HCT116 (cell line): ENCODE data around the gene LRP1B. TPM values are rescaled to one million over a fixed set of nuclear protein-coding genes. Genes with fewer than 3 reads are reported as not detected.

Source experiments
- ATAC-seq: fragments of 200-7000 bp; cut with Tn5 transposase; 2 replicates; pipeline ENCODE4 v1.9.1; 2020; ENCODE audit warnings: mild to moderate bottlenecking, moderate library complexity
- BruUV-seq: library from RNA; stranded (reverse); fragments of 400-500 nt; replicated peaks from 2 replicates; lab custom pipeline; 2021; lab: Mats Ljungman, UMichigan
- CTCF ChIA-PET: fragments of 300-600 bp; sonication (Branson Sonifier 250); formaldehyde crosslinking; loops from one replicate; lab custom pipeline; 2021; ENCODE audit warnings: antibody characterized with exemption; lab: Charles Lee
- POLR2A ChIA-PET: fragments of 300-600, 350-600 bp; sonication (Branson Sonifier 250); formaldehyde crosslinking; loops from one replicate; lab custom pipeline; 2021; ENCODE audit warnings: antibody characterized with exemption; lab: Charles Lee
- RAD21 ChIA-PET, 2 experiments: fragments of 300-600 bp; sonication (Branson Sonifier 250); formaldehyde crosslinking; loops; one replicate each; lab custom pipeline; 2023; ENCODE audit warnings: low total read pairs in 2 of 2; ENCODE audit not compliant: uncharacterized antibody in 2 of 2, unreplicated experiment in 2 of 2, low non-redundant PET in 1 of 2; lab: Charles Lee
- DNase-seq: peaks from one replicate; pipeline ENCODE4 v3.0.0-alpha.2; 2010; ENCODE audit warnings: low read depth, low spot score
- H2AFZ ChIP-seq: fragments of 200-600 bp; shearing (Covaris generic), sonication (generic); 2 replicates; pipeline ENCODE4 v1.6.1; 2017; ENCODE audit warnings: low read depth, mixed run types, mixed read lengths, antibody characterized with exemption, low read length; ENCODE audit not compliant: poor library complexity, severe bottlenecking
- H3K27ac ChIP-seq: 2 replicates; pipeline ENCODE4 v1.5.1; 2012; ENCODE audit warnings: low read depth, low read length
- H3K27me3 ChIP-seq: fragments of 200-600 bp; sonication (generic); 2 replicates; pipeline ENCODE4 v1.6.1; 2016; ENCODE audit warnings: mixed run types, low read length, mixed read lengths; ENCODE audit not compliant: insufficient read depth
- H3K36me3 ChIP-seq, 2 experiments: fragments of 200-500 bp in 1 of 2; fragments of 200-600 bp in 1 of 2; sonication (Bioruptor generic) in 1 of 2; sonication (generic) in 1 of 2; 2 replicates each; pipeline versions ENCODE4 v1.5.1 to v1.6.1; 2014 to 2016; ENCODE audit warnings: low read length in 2 of 2, inconsistent platforms in 1 of 2, mixed read lengths in 1 of 2, mixed run types in 1 of 2; ENCODE audit not compliant: insufficient read depth in 2 of 2, control insufficient read depth in 1 of 2
- H3K4me1 ChIP-seq, 2 experiments: fragments of 200-600 bp in 1 of 2; sonication (generic) in 1 of 2; 2 replicates each; pipeline versions ENCODE4 v1.5.1 to v1.6.1; 2012 to 2017; ENCODE audit warnings: low read length in 2 of 2, inconsistent platforms in 1 of 2, mild to moderate bottlenecking in 1 of 2, mixed read lengths in 1 of 2, mixed run types in 1 of 2, moderate library complexity in 1 of 2; ENCODE audit not compliant: insufficient read depth in 2 of 2, control insufficient read depth in 1 of 2
- H3K4me2 ChIP-seq: fragments of 200-600 bp; sonication (generic); 2 replicates; pipeline ENCODE4 v1.6.1; 2017; ENCODE audit warnings: mixed run types, low read length, mixed read lengths
- H3K4me3 ChIP-seq, 2 experiments: fragments of 200-600 bp in 1 of 2; sonication (generic) in 1 of 2; replicated peaks in 1 of 2; 2 replicates each; pipeline ENCODE4 v1.5.1; 2011 to 2016; ENCODE audit warnings: low read length in 2 of 2, control low read depth in 1 of 2, low read depth in 1 of 2, mild to moderate bottlenecking in 1 of 2, mixed read lengths in 1 of 2, mixed run types in 1 of 2
- H3K79me2 ChIP-seq: fragments of 200-600 bp; sonication (generic); 2 replicates; pipeline ENCODE4 v1.6.1; 2017; ENCODE audit warnings: mild to moderate bottlenecking, mixed run types, low read length, moderate library complexity, mixed read lengths; ENCODE audit not compliant: insufficient read depth
- H3K9ac ChIP-seq: fragments of 200-600 bp; sonication (generic); 2 replicates; pipeline ENCODE4 v1.6.1; 2016; ENCODE audit warnings: low read length, mixed read lengths
- H3K9me2 ChIP-seq: fragments of 200-600 bp; sonication (generic), shearing (Covaris generic); 2 replicates; pipeline ENCODE4 v1.6.1; 2017; ENCODE audit warnings: mixed run types, mild to moderate bottlenecking, moderate library complexity; ENCODE audit not compliant: insufficient read depth
- H3K9me3 ChIP-seq, 2 experiments: fragments of 200-500 bp in 1 of 2; fragments of 200-600 bp in 1 of 2; sonication (Bioruptor generic) in 1 of 2; sonication (generic) in 1 of 2; 2 replicates each; pipeline ENCODE4 v1.6.1; 2014 to 2017; ENCODE audit warnings: low read length in 2 of 2, mixed read lengths in 2 of 2, inconsistent platforms in 1 of 2, low read depth in 1 of 2, mild to moderate bottlenecking in 1 of 2, mixed run types in 1 of 2, moderate library complexity in 1 of 2; ENCODE audit not compliant: control insufficient read depth in 1 of 2, insufficient read depth in 1 of 2
- H4K20me1 ChIP-seq: fragments of 200-600 bp; sonication (generic), shearing (Covaris generic); 2 replicates; pipeline ENCODE4 v1.6.1; 2017; ENCODE audit warnings: mixed run types, mild to moderate bottlenecking, moderate library complexity; ENCODE audit not compliant: insufficient read depth
- ATF3 ChIP-seq: IDR thresholded peaks from 2 replicates; pipeline ENCODE4 v1.6.1; 2012
- CBX3 ChIP-seq: IDR thresholded peaks from 2 replicates; pipeline ENCODE4 v1.6.1; 2012; ENCODE audit warnings: low read depth
- CEBPB ChIP-seq: IDR thresholded peaks from 2 replicates; pipeline ENCODE4 v1.6.1; 2012; ENCODE audit warnings: low read depth
- CTCF ChIP-seq, 3 experiments: fragments of 200-600 bp in 1 of 3; sonication (generic) in 1 of 3; IDR thresholded peaks in 2 of 3; conservative IDR thresholded peaks in 1 of 3; 2 replicates each; pipeline ENCODE4 v1.5.1; 2012 to 2017; ENCODE audit warnings: low read depth in 2 of 3, low read length in 2 of 3, antibody characterized with exemption in 1 of 3, borderline replicate concordance in 1 of 3, control low read depth in 1 of 3, mild to moderate bottlenecking in 1 of 3, mixed read lengths in 1 of 3, mixed run types in 1 of 3, moderate library complexity in 1 of 3; ENCODE audit not compliant: insufficient read depth in 1 of 3
- ELF1 ChIP-seq: IDR thresholded peaks from 2 replicates; pipeline ENCODE4 v1.6.1; 2012; ENCODE audit warnings: low read depth, borderline replicate concordance
- MAX ChIP-seq: IDR thresholded peaks from 2 replicates; pipeline ENCODE4 v1.6.1; 2012
- RAD21 ChIP-seq: IDR thresholded peaks from 2 replicates; pipeline ENCODE4 v1.6.1; 2012; ENCODE audit warnings: low read depth, mild to moderate bottlenecking
- YY1 ChIP-seq: IDR thresholded peaks from 2 replicates; pipeline ENCODE4 v1.6.1; 2011; ENCODE audit warnings: low read length, low read depth, moderate library complexity, mild to moderate bottlenecking; ENCODE audit not compliant: insufficient replicate concordance; ENCODE audit errors: extremely low read depth
- ZFX ChIP-seq: fragments of 450-650 bp; IDR thresholded peaks from 2 replicates; pipeline ENCODE4 v1.6.1; 2017
- ZNF274 ChIP-seq: fragments of 200-500 bp; sonication (Bioruptor generic); IDR thresholded peaks from 2 replicates; pipeline ENCODE4 v1.6.1; 2014; ENCODE audit warnings: mild to moderate bottlenecking, low read depth, low read length, inconsistent platforms
- intact Hi-C: fragments of 100-400 bp; cut with micrococcal nuclease; formaldehyde crosslinking; loops from 2 replicates; pipeline ENCODE4 v1.10.0; 2022
- total RNA-seq: library from RNA; stranded (reverse); gene quantifications from one replicate; pipeline ENCODE4 v1.2.1, GENCODE V29; 2021; ENCODE audit not compliant: unreplicated experiment

The LRP1B gene
- total RNA-seq, 1 experiment from 2014 or later: 0.34 TPM

- no peaks in the 10 kb centered on the region for H3K4me1 ChIP-seq
- ChIA-PET POLR2A (no interaction called here), RAD21 (no interaction called here), CTCF (no interaction called here)
- no peak overlapping the region for H3K9ac ChIP-seq
- no peaks in the 10 kb centered on the region for H3K36me3 ChIP-seq
- intact Hi-C loops: no loop called here
- no peaks in the 10 kb centered on the region for H3K9me3 ChIP-seq
- DNase-seq (no peak), ATAC-seq (no peak)
- H3K27me3 ChIP-seq: no peaks in the 10 kb centered on the region
- H3K27ac ChIP-seq: no peak overlapping the region
- no TSS peak for BruUV-seq
- H4K20me1 ChIP-seq: no peaks in the 10 kb centered on the region
- H2AFZ ChIP-seq: no peak overlapping the region
- H3K9me2 ChIP-seq: no peaks in the 10 kb centered on the region
- no peak overlapping the region for H3K4me3 ChIP-seq
- TF ChIP-seq ZNF274: no peak
- no peak for TF ChIP-seq MAX
- TF ChIP-seq RAD21: no peak
- TF ChIP-seq YY1: no peak
- TF ChIP-seq ZFX: no peak
- no peak for TF ChIP-seq CEBPB
- no peak for TF ChIP-seq ELF1
- no peak for TF ChIP-seq CTCF (IDR thresholded peaks at IDR 0.05 in 2 of 3, conservative IDR thresholded peaks at IDR 0.05 in 1 of 3; ENCODE audit: borderline replicate concordance in 1 of 3, insufficient read depth in 1 of 3, low read depth in 2 of 3, low read length in 2 of 3)
- no peak for TF ChIP-seq ATF3
- no peak for TF ChIP-seq CBX3
- H3K4me2 ChIP-seq: no peak overlapping the region
- H3K79me2 ChIP-seq: no peaks in the 10 kb centered on the region
Measured at GRCh38 chr2:141313972-141314371, 816.8 kb downstream of the LRP1B start.
